Activated T-helper 9 cell treated with anti-CD3 and anti-CD28 coated beads, Interleukin-2, amount 50 U/mL, for 16 hours (primary cell): Measurements from ENCODE around the gene PC.
"Not testable (repeated sequence)": the region's sequence is repeated elsewhere in the genome, so short reads cannot be mapped to it uniquely, and the experiment has no call there.

Source experiments
- DNase-seq: peaks from one replicate; pipeline ENCODE4 v3.0.0-alpha.2; 2020; ENCODE audit warnings: low read depth

PC gene

GRCh38 chr11:66979336-66979980 is 21.3 kb upstream of the PC start:
- DNase-seq = no peak

DNA sequence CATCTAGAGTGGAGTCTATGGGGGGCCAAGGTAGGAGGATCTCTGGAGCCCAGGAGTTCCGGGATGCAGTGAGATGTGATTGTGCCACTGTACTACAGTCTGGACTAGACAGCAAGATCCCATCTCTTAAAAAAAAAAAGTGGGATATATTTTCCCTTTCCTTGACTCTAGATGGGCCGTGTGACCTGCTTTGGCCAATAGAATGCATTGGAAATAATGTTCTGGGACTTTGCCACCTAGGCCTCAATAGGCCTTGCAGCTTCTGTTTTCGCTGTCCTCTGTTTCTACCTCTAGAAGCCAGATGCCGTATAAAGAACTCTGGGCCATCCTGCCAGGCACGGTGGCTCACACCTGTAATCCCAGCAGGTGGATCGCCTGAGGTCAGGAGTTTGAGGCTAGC is 20.5 kb upstream of the PC start:
- no peak for DNase-seq

- DNase-seq = no peak
These were observed 20.0 kb upstream of the PC start for GRCh38 chr11:66978229-66978628.

- no peak for DNase-seq
These were observed 18.7 kb upstream of the PC start for GRCh38 chr11:66976925-66977324.

DNA sequence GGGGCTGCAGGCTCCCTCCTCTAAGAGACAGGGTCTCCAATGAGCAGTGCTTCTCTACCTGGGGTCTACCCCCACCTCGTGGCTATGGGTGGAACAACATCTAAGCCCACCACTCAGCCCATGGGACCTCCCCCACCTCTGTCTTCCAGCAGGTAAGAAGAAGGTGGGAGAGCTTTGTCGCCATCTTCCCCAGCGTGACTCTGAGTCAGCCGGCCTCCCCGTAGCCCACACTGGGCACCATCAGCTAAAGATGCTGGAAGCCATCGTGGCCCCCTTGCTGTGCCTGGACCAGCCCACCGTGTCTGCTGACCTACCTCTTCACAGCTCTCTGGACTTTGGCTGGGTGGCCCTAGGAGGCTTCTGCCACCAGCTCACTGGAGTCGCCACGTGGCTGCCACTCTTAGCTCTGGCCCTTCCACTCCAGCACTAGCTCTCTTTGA is 17.9 kb upstream of the PC start:
- DNase-seq = no peak

- DNase-seq = no peak
These were observed 17.3 kb upstream of the PC start for GRCh38 chr11:66975405-66976027.

DNA sequence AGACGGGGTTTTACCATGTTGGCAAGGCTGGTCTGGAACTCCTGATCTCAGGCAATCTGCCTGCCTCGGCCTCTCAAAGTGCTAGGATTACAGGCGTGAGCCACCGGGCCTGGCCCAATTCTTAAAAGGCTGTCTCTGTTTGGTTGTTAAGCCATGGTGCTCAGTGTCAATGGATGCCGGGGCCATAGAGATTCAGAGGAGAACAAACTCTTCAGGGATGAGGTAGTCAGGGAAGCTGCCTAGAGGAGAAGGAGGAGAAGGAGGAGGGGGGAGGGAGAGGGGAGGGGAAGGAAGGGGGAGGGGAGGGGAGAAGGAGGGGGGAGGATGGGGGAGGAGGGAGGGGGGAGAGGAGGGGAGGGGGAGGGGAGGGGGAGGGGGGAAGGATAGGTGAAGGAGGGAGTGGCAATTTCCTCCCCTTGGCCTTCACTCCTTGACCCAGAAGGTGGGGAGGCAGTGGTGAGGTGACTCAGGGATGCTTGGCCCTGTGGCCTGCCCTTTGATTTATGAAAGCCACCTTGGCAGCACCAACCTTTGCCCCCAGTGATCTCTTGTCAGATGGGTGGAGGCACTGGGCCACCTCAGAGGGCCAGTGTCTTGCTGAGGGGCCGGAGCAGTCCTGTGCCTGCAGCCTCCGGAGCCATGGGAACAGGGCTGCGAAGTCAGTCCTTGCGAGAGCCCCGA is 16.7 kb upstream of the PC start, which contains the start of gene C11orf86:
Gene C11orf86 (plus strand): TSS at position 581 of the 681 bp plus-strand sequence. CDS start 59 bp downstream, at position 640.
- no peak for DNase-seq

DNA sequence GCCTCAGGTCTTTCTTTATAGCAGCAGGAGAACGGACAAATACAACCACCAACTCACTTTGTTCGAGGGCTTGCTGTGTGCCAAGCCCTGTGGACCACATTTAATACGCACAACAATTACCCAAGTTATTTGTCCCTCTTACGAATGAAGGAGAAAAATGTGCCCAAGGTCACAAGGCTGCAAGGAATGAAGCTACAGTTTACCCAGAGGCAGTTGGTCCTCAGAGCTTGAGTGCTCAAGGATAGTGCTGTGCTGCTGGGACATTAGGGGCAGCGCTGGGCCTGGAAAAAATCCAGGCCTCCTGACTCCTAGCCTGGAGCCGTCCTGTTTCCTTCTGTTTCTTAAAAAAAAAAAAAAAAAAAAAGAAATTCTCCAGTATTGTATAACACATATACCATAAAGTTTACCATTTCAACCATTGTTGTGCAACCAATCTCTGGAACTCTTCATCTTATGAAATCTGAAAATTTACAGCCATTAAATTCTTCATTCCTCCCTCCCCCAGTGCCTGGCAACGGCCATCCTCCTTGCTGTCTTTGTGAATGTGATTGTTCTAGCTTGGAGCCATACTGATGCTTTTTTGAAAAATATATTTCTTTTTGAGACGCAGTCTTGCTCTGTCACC is 15.9 kb upstream of the PC start:
- no peak for DNase-seq

- no peak for DNase-seq
These were observed 13.3 kb upstream of the PC start for GRCh38 chr11:66971488-66971887.

DNA sequence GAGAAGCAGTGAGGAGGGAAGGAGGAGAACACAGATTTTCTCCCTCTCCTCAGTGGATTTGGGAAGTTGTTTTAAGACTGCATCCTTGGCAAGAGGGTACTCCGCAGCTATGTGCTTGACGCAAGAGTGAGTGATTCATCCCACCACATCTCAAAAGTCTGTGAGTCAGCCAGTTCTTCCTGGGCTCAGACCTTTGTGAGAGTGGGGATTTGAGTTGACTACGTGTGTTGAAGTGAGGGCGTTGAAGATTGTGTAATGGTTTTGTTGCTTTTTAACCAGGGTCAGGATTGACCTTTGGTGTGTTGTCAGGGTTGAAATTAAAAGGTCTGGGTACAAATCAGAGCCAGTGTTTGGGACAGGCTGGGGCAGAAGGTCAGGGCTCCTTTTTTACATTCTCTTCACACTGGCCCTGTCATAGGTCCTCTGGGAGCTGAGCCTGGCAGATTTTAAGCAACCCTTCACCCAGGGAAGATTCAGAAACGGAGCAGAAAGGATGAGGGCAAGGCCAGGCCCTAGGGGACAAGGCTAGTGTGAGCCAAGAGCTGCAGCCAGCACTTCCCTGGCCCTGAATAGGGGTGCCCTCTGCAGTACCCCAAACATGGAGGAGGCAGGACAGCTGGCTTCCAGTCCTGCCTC is 12.7 kb upstream of the PC start:
- no peak for DNase-seq

DNA sequence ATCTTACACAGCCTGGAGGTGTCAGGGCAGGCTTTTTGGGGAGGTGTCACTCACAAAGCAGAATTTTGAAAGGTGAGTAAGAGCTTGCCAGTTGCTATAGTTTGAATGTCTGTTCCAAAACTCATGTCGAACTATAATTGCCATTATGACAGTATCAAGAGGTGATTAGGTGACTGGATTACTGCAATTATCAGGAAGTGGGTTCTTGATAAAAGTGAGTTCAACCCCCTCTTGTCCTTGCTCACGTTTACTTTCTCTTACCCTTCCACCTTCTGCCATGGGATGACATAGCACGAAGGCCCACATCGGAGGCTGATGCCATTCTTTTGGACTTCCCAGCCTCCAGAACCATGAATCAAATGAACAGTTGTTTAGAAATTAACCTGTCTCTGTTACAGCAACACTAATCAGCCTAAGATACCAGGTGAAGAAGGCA is 12.2 kb upstream of the PC start:
- DNase-seq = no peak

DNA sequence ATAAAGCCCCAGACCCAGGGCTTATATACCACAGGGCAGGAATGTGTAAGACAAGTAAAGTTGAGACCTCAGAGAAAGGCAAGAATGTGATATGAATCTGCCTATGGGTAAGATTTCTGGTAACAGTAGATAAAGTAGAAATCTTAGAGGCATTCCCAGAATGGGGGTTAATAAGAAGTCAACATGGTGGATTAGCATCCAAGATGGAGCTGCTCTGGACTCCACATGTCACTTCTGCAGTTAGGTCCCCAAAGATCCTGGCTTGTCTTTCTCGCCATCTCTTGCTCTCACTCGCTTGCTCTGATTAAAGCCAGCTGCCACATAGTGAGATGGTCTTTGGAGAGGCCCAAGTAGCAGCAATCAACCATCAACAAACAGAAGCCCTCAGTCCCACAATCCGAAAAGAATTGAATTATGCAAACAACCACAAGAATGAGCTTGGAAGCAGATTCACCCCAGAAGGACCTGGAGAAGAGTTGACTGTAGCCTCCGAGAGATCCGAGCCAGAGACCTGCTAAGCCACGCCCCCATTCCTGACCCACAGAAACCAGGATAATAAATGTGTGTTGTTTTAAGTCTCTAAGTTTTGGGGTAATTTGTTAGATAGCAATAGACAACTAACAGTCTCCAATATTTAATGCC is 11.5 kb upstream of the PC start:
- DNase-seq = no peak

GRCh38 chr11:66967670-66968425 is 9.7 kb upstream of the PC start:
- DNase-seq = no peak

GRCh38 chr11:66966351-66966750 is 8.2 kb upstream of the PC start:
- DNase-seq = no peak

DNA sequence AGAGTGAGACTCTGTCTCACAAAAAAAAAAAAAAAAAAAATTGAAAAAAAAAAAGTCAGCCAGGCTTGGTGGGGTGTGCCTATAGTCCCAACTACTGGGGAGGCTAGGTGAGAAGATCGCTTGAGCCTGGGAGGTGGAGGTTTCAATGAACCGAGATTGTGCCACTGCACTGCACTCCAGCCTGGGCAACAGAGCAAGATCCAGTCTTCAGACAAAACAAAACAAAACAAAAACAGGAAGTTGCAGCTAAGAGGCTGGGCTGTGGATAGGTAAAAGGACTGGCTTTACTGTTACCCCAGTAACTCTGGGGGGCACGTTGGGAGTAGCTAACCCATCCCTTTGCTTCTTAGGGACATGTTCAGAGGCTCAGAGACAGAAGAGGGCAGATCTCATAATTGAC is 6.3 kb upstream of the PC start:
- DNase-seq = no peak

DNA sequence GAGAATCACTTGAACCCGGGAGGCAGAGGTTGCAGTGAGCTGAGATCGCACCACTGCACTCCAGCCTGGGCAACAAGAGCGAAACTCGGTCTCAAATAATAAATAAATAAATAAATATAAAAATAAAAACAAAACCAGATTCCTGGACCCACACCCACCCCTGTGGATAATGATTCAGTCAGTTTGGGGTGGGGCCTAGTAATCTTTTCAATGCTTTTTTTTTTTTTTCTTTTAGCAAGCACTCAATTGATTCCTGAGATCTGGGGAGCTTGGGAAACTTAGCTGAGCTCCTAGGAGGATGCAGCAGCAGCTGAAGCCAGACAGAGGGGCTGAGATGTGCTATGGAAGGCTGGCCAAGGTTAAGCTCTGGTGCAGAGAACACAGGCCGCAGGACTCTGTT is 4.6 kb upstream of the PC start:
- DNase-seq = no peak

- DNase-seq = no peak
These were observed 4.1 kb upstream of the PC start for GRCh38 chr11:66962247-66962646.

DNA sequence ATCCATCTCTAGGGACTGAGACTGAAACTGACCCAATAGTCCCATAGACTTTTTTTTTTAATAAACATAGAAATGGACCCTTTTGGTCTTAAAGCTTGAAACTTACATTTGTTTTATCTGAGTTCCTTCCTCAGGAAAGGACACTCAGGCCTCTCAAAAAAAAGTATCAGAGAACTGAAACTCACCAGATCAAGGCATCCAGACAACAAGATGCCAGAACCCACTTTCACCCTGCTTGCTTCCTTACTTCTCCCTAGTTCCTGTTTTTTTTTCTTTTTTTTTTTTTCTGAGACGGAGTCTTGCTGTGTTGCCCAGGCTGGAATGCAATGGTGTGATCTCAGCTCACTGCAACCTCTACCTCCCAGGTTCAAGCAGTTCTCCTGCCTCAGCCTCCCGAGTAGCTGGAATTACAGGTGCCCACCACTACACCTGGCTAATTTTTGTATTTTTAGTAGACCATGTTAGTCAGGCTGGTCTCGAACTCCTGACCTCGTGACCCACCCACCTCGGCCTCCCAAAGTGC is 3.6 kb upstream of the PC start:
- DNase-seq = not testable (repeated sequence)

GRCh38 chr11:66958956-66959274 is 732 bp upstream of the PC start:
- DNase-seq = no peak

- no peak for DNase-seq
These were observed 282 bp downstream of the PC start for GRCh38 chr11:66957971-66958231.

DNA sequence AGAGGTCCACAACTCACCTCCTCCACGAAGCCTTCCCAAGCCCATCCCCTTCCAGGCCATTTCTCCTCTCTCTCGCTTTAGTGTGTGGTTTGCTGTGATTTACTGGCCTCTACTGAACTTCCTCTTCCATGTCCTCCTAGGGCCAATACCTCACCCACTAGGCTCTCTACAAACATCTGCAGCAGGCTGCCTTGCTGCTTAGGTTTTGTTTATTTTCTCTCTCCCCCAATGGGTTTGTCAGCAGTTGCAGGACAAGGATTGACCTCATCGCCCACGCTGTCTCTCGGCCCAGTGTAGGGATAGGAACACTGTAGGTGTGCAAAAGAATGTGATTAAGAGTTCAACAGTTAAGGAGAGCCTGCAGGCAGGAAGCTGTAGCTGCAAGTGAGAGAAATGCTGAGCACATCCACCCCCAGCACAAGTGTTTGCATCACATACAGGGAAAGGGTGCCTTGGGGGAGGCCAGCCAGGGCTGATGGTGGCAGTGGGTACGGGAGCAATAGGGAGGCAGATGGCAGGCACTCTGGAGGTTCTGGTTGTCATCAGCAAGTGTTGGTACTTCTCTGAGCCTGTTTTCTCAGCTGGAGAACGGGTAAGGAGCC is 1.4 kb downstream of the PC start:
- DNase-seq = no peak
